ENCODE results near the gene CHD8. TPM values are rescaled to one million over a fixed set of nuclear protein-coding genes. Genes with fewer than 3 reads are reported as not detected.

Gene CHD8
- 43.8 and 83.0 TPM in 2 replicates for total RNA-seq

GRCh38 chr14:21455912-21456667, at the start of gene CHD8:
CHD8 (minus strand) TSS chr14:21456123; CDS start chr14:21431643, 24,480 bp downstream.

GRCh38 chr14:21476925-21477681, 21.2 kb upstream of the CHD8 start, which contains the start of the genes RAB2B and TOX4:
RAB2B (minus strand) TSS chr14:21476959; CDS start chr14:21476872, 87 bp downstream.
TOX4 (plus strand) TSS chr14:21477195; CDS start chr14:21477279, 84 bp downstream.

DNA sequence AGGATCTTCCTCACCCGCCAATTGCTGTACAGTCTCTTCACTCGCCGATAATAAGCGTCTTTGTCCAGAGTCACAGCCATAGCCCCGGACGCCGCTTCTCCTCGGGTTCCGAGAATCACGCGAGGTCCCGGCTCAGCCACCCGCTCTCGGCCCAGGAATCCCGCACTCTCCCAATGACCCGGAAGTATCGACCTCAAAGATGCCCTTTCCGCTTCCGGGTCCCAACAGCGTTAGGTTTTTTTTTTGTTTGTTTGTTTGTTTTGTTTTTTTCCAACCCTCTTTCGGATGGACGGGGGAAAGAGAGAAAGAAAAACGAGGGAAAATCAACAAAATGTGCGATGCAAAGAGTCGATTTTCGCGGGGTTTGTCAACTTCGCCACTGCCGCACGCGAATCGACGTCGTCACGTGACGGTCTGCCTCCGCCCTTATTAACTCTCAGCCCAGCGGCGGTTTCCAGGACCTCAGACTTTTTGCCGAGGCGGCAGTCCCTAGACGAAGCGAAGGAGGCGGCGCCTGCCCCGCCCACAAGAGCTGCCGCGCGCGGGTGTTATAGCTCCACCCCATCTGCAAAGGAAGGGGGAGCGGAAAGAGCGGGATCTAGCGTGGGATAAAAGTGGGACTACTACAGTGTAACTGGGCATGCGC, 72.0 kb downstream of the CHD8 start, which contains the start of gene SUPT16H:
Gene SUPT16H, minus strand, starts transcription at position 172 of the 646 bp plus-strand sequence. Its CDS starts 92 bp downstream, at position 80.

Small RNA genes within 50 kb of the gene (small RNA-seq; reads per million reads assigned to genes)
- not detected for gene RN7SL650P (ENCODE audit: low replicate concordance)
- gene SNORD8 (ENCODE audit: low replicate concordance), result 275 reads per million, percentile 99 among the genes with 10 or more reads in this experiment
- 660 reads per million, percentile 99 among the genes with 10 or more reads in this experiment for gene SNORD9 (ENCODE audit: low replicate concordance)

Other genes with a start within 250 kb of the CHD8 start
- 451 and 701 TPM in 2 replicates for gene HNRNPC, start 186.7 kb downstream of the CHD8 start, total RNA-seq
- gene RPGRIP1, start 176.0 kb downstream of the CHD8 start, total RNA-seq, result 0.22 and 0.29 TPM in 2 replicates
- 57.3 and 95.8 TPM in 2 replicates for gene SUPT16H, start 72.1 kb downstream of the CHD8 start, total RNA-seq
- gene RAB2B, start 20.8 kb upstream of the CHD8 start, total RNA-seq, result 23.9 and 34.8 TPM in 2 replicates
- 32.6 and 43.1 TPM in 2 replicates for gene TOX4, start 21.1 kb upstream of the CHD8 start, total RNA-seq
- 33.3 and 78.3 TPM in 2 replicates for gene METTL3, start 55.2 kb upstream of the CHD8 start, total RNA-seq
- 1.6 and 2.6 TPM in 2 replicates for gene SALL2, start 70.2 kb upstream of the CHD8 start, total RNA-seq
- not detected in 2 replicates for gene OR10G3, start 124.0 kb upstream of the CHD8 start, total RNA-seq
- gene OR10G2, start 178.8 kb upstream of the CHD8 start, total RNA-seq, result not detected in 2 replicates
- not detected in 2 replicates for gene OR4E2, start 197.7 kb upstream of the CHD8 start, total RNA-seq
- gene OR4E1, start 217.7 kb upstream of the CHD8 start, total RNA-seq, result not detected in 2 replicates